B cell (primary cell): ENCODE results near the gene SLC2A1. TPM values are rescaled to one million over a fixed set of nuclear protein-coding genes. Genes with fewer than 3 reads are reported as not detected.

ENCODE experiments used
- ATAC-seq: fragments of 200-7000 bp; cut with Tn5 transposase; one replicate; pipeline ENCODE4 v1.10.0; 2021; ENCODE audit warnings: low read depth, mild to moderate bottlenecking, moderate number of reproducible peaks, moderate library complexity
- CTCF ChIA-PET: fragments of 350-600 bp; sonication (Branson Sonifier 250); formaldehyde crosslinking; loops from one replicate; lab custom pipeline; 2021; ENCODE audit warnings: antibody characterized with exemption, inconsistent platforms; lab: Charles Lee
- POLR2A ChIA-PET: fragments of 350-600 bp; sonication (Branson Sonifier 250); formaldehyde crosslinking; loops from one replicate; lab custom pipeline; 2021; ENCODE audit warnings: antibody characterized with exemption; lab: Charles Lee
- DNase-seq: peaks from one replicate; pipeline ENCODE4 v3.0.0; 2013
- H2AFZ ChIP-seq: 2 replicates; pipeline ENCODE4 v1.6.1; 2012; ENCODE audit warnings: mild to moderate bottlenecking, low read depth, low read length; ENCODE audit not compliant: insufficient read depth, poor library complexity, severe bottlenecking
- H3K27ac ChIP-seq, 2 donors: 1 replicate in 1 of 2; 2 replicates in 1 of 2; pipeline ENCODE4 v1.5.1; 2012 to 2013; ENCODE audit warnings: low read length in 2 of 2, mild to moderate bottlenecking in 2 of 2, moderate library complexity in 1 of 2
- H3K27me3 ChIP-seq, 4 experiments: fragments of 200-600 bp in 1 of 4; sonication (generic) in 1 of 4; replicated peaks in 1 of 4; 1 replicate in 2 of 4; 2 replicates in 2 of 4; pipeline versions ENCODE4 v1.6.1 to v1.7.0; 2013 to 2016; ENCODE audit warnings: low read length in 3 of 4, mild to moderate bottlenecking in 2 of 4, mixed read lengths in 1 of 4, moderate library complexity in 1 of 4; ENCODE audit not compliant: insufficient read depth in 4 of 4, control insufficient read depth in 3 of 4; ENCODE audit errors: control extremely low read depth in 1 of 4
- H3K36me3 ChIP-seq, 2 experiments: replicated peaks in 1 of 2; 1 replicate in 1 of 2; 2 replicates in 1 of 2; pipeline versions ENCODE4 v1.6.1 to v1.7.1; 2013; ENCODE audit warnings: low read length in 1 of 2; ENCODE audit not compliant: insufficient read depth in 2 of 2, control insufficient read depth in 1 of 2; ENCODE audit errors: control extremely low read depth in 1 of 2, extremely low read depth in 1 of 2
- H3K4me1 ChIP-seq, 2 donors: fragments of 200-600 bp in 1 of 2; sonication (generic) in 1 of 2; 1 replicate in 1 of 2; 2 replicates in 1 of 2; pipeline versions ENCODE4 v1.5.1 to v1.6.1; 2013 to 2017; ENCODE audit warnings: low read length in 2 of 2; ENCODE audit not compliant: control insufficient read depth in 2 of 2, insufficient read depth in 2 of 2
- H3K4me2 ChIP-seq: replicated peaks from 2 replicates; pipeline ENCODE3; 2012; ENCODE audit warnings: mild to moderate bottlenecking, low read depth, low read length; ENCODE audit not compliant: poor library complexity, severe bottlenecking
- H3K4me3 ChIP-seq, 5 experiments: fragments of 200-600 bp in 1 of 5; sonication (generic) in 1 of 5; 1 replicate in 3 of 5; 2 replicates in 2 of 5; pipeline versions ENCODE4 v1.5.1 to v1.7.0; 2011 to 2016; ENCODE audit warnings: low read length in 4 of 5, mild to moderate bottlenecking in 4 of 5, low read depth in 2 of 5, control low read depth in 1 of 5, moderate library complexity in 1 of 5; ENCODE audit not compliant: insufficient read depth in 1 of 5; ENCODE audit errors: control extremely low read depth in 1 of 5, extremely low read depth in 1 of 5
- H3K79me2 ChIP-seq: fragments of 200-600 bp; sonication (generic); one replicate; pipeline ENCODE4 v1.6.0; 2016; ENCODE audit warnings: low read length; ENCODE audit not compliant: control insufficient read depth, insufficient read depth
- H3K9ac ChIP-seq: fragments of 200-600 bp; sonication (generic); 2 replicates; pipeline ENCODE4 v1.6.1; 2017; ENCODE audit warnings: mild to moderate bottlenecking, low read length, moderate library complexity
- H3K9me3 ChIP-seq, 3 donors: one replicate each; pipeline versions ENCODE4 v1.6.1 to v1.7.1; 2013; ENCODE audit warnings: low read length in 2 of 3; ENCODE audit not compliant: control insufficient read depth in 2 of 3, insufficient read depth in 1 of 3; ENCODE audit errors: control extremely low read depth in 1 of 3
- H4K20me1 ChIP-seq: 2 replicates; pipeline ENCODE4 v1.6.0; 2012; ENCODE audit warnings: mild to moderate bottlenecking, low read length; ENCODE audit not compliant: insufficient read depth, control insufficient read depth, poor library complexity, severe bottlenecking
- H3K27ac Mint-ChIP-seq: one replicate; pipeline ENCODE4 v1.8.0; 2021; ENCODE audit warnings: mixed read lengths
- H3K27me3 Mint-ChIP-seq: one replicate; pipeline ENCODE4 v1.8.0; 2021; ENCODE audit warnings: mixed read lengths
- H3K4me1 Mint-ChIP-seq: one replicate; pipeline ENCODE4 v1.8.0; 2021; ENCODE audit warnings: mixed read lengths
- H3K4me3 Mint-ChIP-seq: one replicate; pipeline ENCODE4 v1.8.0; 2021; ENCODE audit warnings: mixed read lengths
- H3K9me3 Mint-ChIP-seq: one replicate; pipeline ENCODE4 v1.8.0; 2022; ENCODE audit warnings: mixed read lengths; ENCODE audit not compliant: insufficient read depth
- EZH2 ChIP-seq: IDR thresholded peaks from 2 replicates; pipeline ENCODE4 v1.6.1; 2012; ENCODE audit warnings: borderline replicate concordance, low read depth, mild to moderate bottlenecking, moderate library complexity, low read length; ENCODE audit not compliant: insufficient read depth, poor library complexity, severe bottlenecking
- WGBS: methylation state at CpG from one replicate; pipeline ENCODE4 v1.1.5; 2013; ENCODE audit warnings: missing lambda C conversion rate; ENCODE audit not compliant: insufficient coverage; 5-methylcytosine and 5-hydroxymethylcytosine counted together
- intact Hi-C: fragments of 100-400 bp; cut with micrococcal nuclease; formaldehyde crosslinking; loops from one replicate; pipeline ENCODE4 v1.10.0; 2022
- polyA plus RNA-seq: library from polyadenylated mRNA; depleted of rRNA; stranded (reverse); fragments of >200 nt; gene quantifications from 2 replicates; pipeline ENCODE4 v1.2.3, GENCODE V29; 2012
- total RNA-seq, 2 donors: library from RNA; stranded (reverse); fragments of 120-200 nt in 1 of 2; gene quantifications; 1 replicate in 1 of 2; 2 replicates in 1 of 2; pipeline versions ENCODE4 v1.2.3 to v1.2.4, GENCODE V29; 2013 to 2022
- TF ChIP-seq, protein P1 (sequence below): fragments of 200-600 bp; IDR thresholded peaks from one replicate; pipeline ENCODE4 v1.8.0; 2022; ENCODE audit warnings: antibody characterized with exemption, mild to moderate bottlenecking

The SLC2A1 gene
- total and polyA plus RNA-seq, 2 donors (not counting 1 experiment from before 2014, with no cell fraction given): 223 to 240 TPM

DNA sequence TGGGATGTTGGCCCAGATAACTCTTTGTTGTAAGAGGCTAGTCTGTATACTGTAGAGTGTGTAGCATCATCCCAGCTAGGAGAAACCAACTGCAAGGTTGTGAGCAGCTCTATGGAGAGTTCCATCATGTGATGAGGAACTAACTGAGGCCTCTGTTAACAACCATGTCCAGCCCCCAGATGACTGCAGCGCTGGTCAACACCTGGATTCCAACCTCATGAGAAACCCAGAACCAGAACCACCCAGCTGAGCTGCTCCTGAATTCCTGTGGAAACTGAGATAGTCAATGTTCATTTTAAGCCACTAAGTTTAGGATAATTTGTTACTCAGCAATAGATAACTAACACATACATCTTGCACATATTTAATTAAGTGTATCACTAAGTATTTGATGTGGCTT lies 41.6 kb upstream of the SLC2A1 start:
- no peaks in the 10 kb centered on the region for H4K20me1 ChIP-seq
- no peaks in the 10 kb centered on the region for H3K9me3 ChIP-seq
- no peak overlapping the region for H3K27ac ChIP-seq
- H3K36me3 ChIP-seq: no peaks in the 10 kb centered on the region
- CTCF ChIA-PET: no interaction called here
- 100% methylated on average over 1 of the region's 1 CpG for WGBS
- H3K27me3 Mint-ChIP-seq: no peaks in the 10 kb centered on the region
- no peaks in the 10 kb centered on the region for H3K27me3 ChIP-seq
- intact Hi-C loops: no loop called here
- no peak overlapping the region for H3K4me3 Mint-ChIP-seq
- no peak overlapping the region for H3K4me2 ChIP-seq
- H2AFZ ChIP-seq: no peak overlapping the region
- no peaks in the 10 kb centered on the region for H3K79me2 ChIP-seq
- POLR2A ChIA-PET: no interaction called here
- H3K27ac Mint-ChIP-seq: no peak overlapping the region
- no peak overlapping the region for H3K4me3 ChIP-seq
- DNase-seq (no peak), ATAC-seq (no peak)
- H3K9me3 Mint-ChIP-seq: no peaks in the 10 kb centered on the region
- TF ChIP-seq, protein P1, sequence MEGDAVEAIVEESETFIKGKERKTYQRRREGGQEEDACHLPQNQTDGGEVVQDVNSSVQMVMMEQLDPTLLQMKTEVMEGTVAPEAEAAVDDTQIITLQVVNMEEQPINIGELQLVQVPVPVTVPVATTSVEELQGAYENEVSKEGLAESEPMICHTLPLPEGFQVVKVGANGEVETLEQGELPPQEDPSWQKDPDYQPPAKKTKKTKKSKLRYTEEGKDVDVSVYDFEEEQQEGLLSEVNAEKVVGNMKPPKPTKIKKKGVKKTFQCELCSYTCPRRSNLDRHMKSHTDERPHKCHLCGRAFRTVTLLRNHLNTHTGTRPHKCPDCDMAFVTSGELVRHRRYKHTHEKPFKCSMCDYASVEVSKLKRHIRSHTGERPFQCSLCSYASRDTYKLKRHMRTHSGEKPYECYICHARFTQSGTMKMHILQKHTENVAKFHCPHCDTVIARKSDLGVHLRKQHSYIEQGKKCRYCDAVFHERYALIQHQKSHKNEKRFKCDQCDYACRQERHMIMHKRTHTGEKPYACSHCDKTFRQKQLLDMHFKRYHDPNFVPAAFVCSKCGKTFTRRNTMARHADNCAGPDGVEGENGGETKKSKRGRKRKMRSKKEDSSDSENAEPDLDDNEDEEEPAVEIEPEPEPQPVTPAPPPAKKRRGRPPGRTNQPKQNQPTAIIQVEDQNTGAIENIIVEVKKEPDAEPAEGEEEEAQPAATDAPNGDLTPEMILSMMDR: no peak
- no peak for TF ChIP-seq EZH2
- no peak overlapping the region for H3K9ac ChIP-seq
- H3K4me1 Mint-ChIP-seq: peaks cover 3% of the 10 kb centered on the region
- H3K4me1 ChIP-seq: no peaks in the 10 kb centered on the region

DNA sequence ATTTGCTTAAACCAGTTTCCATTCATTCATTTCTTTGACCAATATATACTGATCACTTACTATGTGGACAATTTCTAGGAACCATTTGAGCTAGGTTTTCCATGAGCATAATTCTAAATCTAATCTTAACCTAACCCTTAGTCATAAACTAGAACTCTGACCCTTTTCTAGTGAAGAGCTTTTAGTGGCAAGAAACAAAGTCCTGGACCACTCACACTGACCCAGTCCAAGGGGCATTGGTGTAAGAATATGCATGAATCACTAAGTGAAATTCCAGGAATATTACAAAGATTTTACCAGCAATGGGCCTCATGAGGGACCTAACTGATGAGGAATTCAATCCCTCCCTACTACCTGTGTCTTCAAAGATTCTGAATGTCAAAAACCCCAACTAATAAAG lies 40.6 kb upstream of the SLC2A1 start:
- ChIA-PET POLR2A (no interaction called here), CTCF (no interaction called here)
- ATAC-seq (no peak), DNase-seq (no peak)
- no peak overlapping the region for H3K4me2 ChIP-seq
- H3K79me2 ChIP-seq: no peaks in the 10 kb centered on the region
- Mint-ChIP-seq H3K9me3 (no peaks in the 10 kb centered on the region), H3K4me1 (peaks cover 8% of the 10 kb centered on the region), H3K27me3 (no peaks in the 10 kb centered on the region), H3K4me3 (no peak overlapping the region), H3K27ac (no peak overlapping the region)
- no peak overlapping the region for H3K4me3 ChIP-seq
- no peaks in the 10 kb centered on the region for H3K9me3 ChIP-seq
- no peak overlapping the region for H3K9ac ChIP-seq
- H3K4me1 ChIP-seq: no peaks in the 10 kb centered on the region
- no peaks in the 10 kb centered on the region for H3K36me3 ChIP-seq
- no peak overlapping the region for H3K27ac ChIP-seq
- intact Hi-C loops: no loop called here
- no peak for TF ChIP-seq EZH2
- TF ChIP-seq, protein P1: no peak
- no peaks in the 10 kb centered on the region for H3K27me3 ChIP-seq
- H2AFZ ChIP-seq: no peak overlapping the region
- H4K20me1 ChIP-seq: no peaks in the 10 kb centered on the region
